NB4 (cell line): ENCODE data around the gene MPHOSPH9.
"Not testable (repeated sequence)": the region's sequence is repeated elsewhere in the genome, so short reads cannot be mapped to it uniquely, and the experiment has no call there.

Experiments used
- DNase-seq: peaks from one replicate; pipeline ENCODE4 v3.0.0; 2010; ENCODE audit warnings: low read depth
- H3K4me3 ChIP-seq: one replicate; pipeline ENCODE4 v1.5.1; 2011; ENCODE audit warnings: mild to moderate bottlenecking, low read depth, low read length, moderate library complexity
- MYC ChIP-seq: IDR thresholded peaks from 2 replicates; pipeline ENCODE4 v1.6.1; 2011; ENCODE audit warnings: low read depth, low read length
- POLR2A ChIP-seq: IDR thresholded peaks from 2 replicates; pipeline ENCODE4 v1.6.1; 2011; ENCODE audit warnings: mild to moderate bottlenecking; ENCODE audit not compliant: insufficient read length; ENCODE audit errors: extremely low read depth
- TF ChIP-seq, protein P1 (sequence below): IDR thresholded peaks from 2 replicates; pipeline ENCODE4 v1.6.1; 2011; ENCODE audit warnings: low read depth, low read length
- TF ChIP-seq, protein P2 (sequence below): IDR thresholded peaks from one replicate; pipeline ENCODE4 v1.5.1; 2012; ENCODE audit warnings: low read depth, low read length

MPHOSPH9 gene

DNA sequence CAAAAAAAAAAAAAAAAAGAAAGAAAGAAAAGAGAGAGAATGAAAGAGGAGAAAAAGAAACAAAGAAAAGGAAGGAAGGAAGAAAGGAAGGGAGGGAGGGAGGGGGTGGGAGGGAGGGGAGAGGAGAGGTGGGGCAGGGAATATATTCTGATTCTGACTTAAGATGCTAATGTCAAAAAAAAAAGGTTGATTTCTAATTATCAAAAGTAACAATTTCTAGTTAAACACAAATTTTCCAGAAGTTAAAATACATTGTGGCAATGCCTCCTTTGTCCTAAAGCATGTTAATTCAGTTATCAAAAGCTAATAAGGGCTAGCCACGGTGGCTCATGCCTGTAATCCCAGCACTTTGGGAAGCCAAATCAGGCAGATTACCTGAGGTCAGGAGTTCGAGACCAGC, 7.5 kb downstream of the MPHOSPH9 start:
- no peak for DNase-seq
- no peak overlapping the region for H3K4me3 ChIP-seq
- TF ChIP-seq MYC (no peak), POLR2A (no peak)
- TF ChIP-seq, protein P1, sequence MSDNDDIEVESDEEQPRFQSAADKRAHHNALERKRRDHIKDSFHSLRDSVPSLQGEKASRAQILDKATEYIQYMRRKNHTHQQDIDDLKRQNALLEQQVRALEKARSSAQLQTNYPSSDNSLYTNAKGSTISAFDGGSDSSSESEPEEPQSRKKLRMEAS = no peak
- TF ChIP-seq, protein P2, sequence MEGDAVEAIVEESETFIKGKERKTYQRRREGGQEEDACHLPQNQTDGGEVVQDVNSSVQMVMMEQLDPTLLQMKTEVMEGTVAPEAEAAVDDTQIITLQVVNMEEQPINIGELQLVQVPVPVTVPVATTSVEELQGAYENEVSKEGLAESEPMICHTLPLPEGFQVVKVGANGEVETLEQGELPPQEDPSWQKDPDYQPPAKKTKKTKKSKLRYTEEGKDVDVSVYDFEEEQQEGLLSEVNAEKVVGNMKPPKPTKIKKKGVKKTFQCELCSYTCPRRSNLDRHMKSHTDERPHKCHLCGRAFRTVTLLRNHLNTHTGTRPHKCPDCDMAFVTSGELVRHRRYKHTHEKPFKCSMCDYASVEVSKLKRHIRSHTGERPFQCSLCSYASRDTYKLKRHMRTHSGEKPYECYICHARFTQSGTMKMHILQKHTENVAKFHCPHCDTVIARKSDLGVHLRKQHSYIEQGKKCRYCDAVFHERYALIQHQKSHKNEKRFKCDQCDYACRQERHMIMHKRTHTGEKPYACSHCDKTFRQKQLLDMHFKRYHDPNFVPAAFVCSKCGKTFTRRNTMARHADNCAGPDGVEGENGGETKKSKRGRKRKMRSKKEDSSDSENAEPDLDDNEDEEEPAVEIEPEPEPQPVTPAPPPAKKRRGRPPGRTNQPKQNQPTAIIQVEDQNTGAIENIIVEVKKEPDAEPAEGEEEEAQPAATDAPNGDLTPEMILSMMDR = no peak

DNA sequence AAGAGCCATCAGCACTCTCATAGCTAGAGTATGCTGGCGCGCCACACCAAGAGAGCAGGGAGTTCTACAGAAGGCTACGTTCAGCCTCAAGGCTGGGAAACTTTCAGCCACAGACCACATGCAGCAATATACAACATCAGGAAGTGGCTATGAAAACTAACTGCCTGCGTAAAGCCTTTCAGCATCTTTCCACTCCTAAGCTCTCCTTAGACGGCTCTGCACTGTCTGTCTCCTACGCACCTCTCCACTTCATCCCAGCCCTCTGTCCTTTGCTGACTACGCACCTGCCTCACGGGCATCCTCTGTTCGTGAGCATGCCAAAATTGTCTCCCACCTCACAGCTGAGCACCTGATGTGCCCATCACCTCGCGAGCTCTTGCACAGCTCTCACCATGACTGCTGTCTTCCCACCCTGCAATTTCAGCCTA, 9.7 kb downstream of the MPHOSPH9 start:
- H3K4me3 ChIP-seq = no peak overlapping the region
- DNase-seq = no peak

DNA sequence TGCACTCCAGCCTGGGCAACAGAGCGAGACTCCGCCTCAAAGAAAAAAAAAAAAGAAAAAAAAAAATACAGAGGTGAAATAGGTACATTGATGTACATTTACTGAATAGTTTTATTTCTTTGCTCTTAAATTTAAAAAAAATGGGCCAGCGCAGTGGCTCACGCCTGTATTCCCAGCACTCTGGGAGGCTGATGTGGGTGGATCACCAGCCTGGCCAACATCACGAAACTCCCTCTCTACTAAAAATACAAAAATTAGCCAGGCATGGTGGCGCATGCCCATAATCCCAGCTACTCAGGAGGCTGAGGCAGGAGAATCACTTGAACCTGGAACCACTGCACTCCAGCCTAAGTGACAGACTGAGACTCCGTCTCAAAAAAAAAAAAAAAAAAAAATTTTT, 25.1 kb downstream of the MPHOSPH9 start:
- DNase-seq, H3K4me3 ChIP-seq: not testable (repeated sequence)

More for the DNA sequence above, 9.7 kb downstream of the MPHOSPH9 start:
- TF ChIP-seq POLR2A (no peak), MYC (no peak)
- TF ChIP-seq, protein P2 = no peak
- TF ChIP-seq, protein P1 = no peak

DNA sequence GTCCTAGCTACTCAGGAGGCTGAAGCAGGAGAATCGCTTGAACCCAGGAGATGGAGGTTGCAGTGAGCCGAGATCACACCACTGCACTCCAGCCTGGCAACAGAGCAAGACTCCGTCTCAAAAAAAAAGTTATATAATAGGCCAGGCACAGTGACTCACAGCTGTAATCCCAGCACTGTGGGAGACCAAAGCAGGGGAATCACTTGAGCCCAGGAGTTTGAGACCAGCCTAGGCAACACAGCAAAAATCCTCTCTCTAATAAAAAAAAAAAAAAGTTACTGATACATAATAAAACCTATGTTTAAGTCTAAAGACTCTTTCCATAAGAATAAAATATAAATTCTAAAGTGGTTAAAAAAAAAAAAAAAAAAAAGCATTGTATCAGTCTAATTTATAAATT, 26.1 kb downstream of the MPHOSPH9 start:
- not testable (repeated sequence) for H3K4me3 ChIP-seq

DNA sequence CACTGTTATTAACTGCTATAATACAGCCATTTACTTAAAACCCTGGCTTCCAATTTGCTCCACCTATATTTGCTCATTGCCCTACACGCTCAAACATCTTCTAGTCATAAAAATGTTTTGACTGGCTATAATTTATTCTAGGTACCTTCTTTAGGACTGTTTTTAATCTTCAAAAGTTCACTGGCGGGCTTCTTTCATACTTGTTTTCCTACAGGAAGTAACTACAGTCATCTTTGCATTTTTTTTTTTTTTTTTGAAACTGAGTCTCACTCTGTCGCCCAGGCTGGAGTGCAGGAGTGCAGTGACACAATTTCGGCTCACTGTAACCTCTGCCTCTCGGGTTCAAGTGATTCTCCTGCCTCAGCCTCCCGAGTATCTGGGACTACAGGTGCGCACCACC, 32.5 kb downstream of the MPHOSPH9 start:
- no peak overlapping the region for H3K4me3 ChIP-seq
- no peak for DNase-seq
- no peak for TF ChIP-seq POLR2A
- TF ChIP-seq, protein P1 = no peak
- TF ChIP-seq MYC = no peak
- TF ChIP-seq, protein P2 = no peak

More for the DNA sequence above, 26.1 kb downstream of the MPHOSPH9 start:
- not testable (repeated sequence) for DNase-seq

DNA sequence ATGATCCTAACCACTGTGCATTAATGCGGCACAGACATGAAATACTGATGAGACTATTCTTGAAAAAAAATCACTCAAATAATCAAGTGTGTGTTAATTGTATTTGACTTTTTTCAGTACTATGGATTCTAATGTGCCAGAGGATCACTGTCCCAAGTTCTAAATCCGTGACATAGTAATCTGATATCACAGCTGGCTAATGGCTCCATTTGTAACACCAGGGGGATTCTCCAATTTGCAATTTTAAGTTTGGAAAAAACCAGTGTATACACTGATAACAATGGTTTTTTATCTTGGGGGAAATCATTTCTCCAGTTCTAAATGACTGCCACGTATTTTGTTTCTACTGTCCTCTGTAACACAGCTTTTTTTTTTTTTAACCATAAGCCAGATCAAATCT, 33.0 kb downstream of the MPHOSPH9 start:
- H3K4me3 ChIP-seq = no peak overlapping the region
- TF ChIP-seq, protein P2 = no peak
- TF ChIP-seq, protein P1 = no peak
- TF ChIP-seq MYC = no peak
- no peak for TF ChIP-seq POLR2A
- no peak for DNase-seq

DNA sequence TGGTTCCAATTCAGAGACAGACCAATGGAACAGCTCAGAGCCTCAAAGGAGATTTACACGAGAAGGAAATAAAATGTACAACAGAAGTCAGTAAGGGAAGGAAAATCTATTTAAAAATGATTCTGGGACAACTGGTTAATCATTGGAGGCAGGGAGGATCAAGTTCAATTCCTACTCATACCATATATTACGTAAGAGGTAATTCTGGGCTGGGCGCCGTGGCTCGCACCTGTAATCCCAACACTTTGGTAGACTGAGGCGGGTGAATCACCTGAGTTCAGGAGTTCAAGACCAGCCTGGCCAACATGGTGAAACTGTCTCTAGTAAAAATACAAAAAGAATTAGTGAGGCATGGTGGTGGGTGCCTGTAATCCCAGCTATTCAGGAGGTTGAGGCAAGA, 45.3 kb downstream of the MPHOSPH9 start:
- H3K4me3 ChIP-seq = no peak overlapping the region
- TF ChIP-seq MYC = no peak
- DNase-seq = no peak

DNA sequence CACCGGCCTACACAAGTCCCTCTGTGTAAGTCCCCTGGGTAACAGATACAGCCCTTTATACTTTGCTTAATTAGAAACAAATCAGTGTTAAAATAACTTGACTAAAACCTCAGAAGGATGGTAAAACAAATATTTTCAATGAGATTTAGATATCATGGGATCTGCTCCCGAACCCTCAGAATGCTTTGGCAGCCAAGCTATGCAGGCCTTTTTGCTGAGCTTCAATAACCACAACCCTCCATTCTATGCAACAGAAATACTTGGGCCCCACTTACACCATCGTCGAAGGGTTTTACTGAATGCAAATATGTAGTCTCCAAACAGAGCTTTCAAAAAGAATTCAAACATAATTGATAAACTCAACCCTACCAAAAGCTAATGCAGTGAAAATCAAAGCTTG, 52.8 kb downstream of the MPHOSPH9 start:
- TF ChIP-seq, protein P2 = no peak
- TF ChIP-seq, protein P1 = no peak
- TF ChIP-seq POLR2A = no peak
- TF ChIP-seq MYC = no peak
- no peak overlapping the region for H3K4me3 ChIP-seq
- DNase-seq = no peak
